Activated CD8-positive, alpha-beta T cell treated with anti-CD3 and anti-CD28 coated beads, Interleukin-2, amount 10 ng/mL, durations not matched to agents 7 days and 5 days (primary cell): ENCODE results near the gene CCDC83. TPM values are rescaled to one million over a fixed set of nuclear protein-coding genes. Genes with fewer than 3 reads are reported as not detected.

Source experiments
- ATAC-seq: fragments of 150-1000 bp; cut with Tn5 transposase; one replicate; pipeline ENCODE4 v1.10.0; 2021; ENCODE audit warnings: moderate library complexity
- CTCF ChIA-PET: fragments of 350-600 bp; sonication (Branson Sonifier 250); formaldehyde crosslinking; loops from one replicate; lab custom pipeline; 2021; ENCODE audit warnings: antibody characterized with exemption; lab: Charles Lee
- POLR2A ChIA-PET: fragments of 350-600 bp; sonication (Branson Sonifier 250); formaldehyde crosslinking; loops from one replicate; lab custom pipeline; 2021; ENCODE audit warnings: antibody characterized with exemption; lab: Charles Lee
- DNase-seq: peaks from one replicate; pipeline ENCODE4 v3.0.0-alpha.2; 2020
- H3K27ac Mint-ChIP-seq: one replicate; pipeline ENCODE4 v1.8.0; 2021; ENCODE audit warnings: mild to moderate bottlenecking, mixed read lengths
- H3K27me3 Mint-ChIP-seq: one replicate; pipeline ENCODE4 v1.8.0; 2021; ENCODE audit warnings: low read depth, mixed read lengths
- H3K36me3 Mint-ChIP-seq: one replicate; pipeline ENCODE4 v1.8.0; 2021; ENCODE audit warnings: low read depth, mixed read lengths
- H3K4me1 Mint-ChIP-seq: one replicate; pipeline ENCODE4 v1.8.0; 2021; ENCODE audit warnings: low read depth, mixed read lengths
- H3K4me3 Mint-ChIP-seq: one replicate; pipeline ENCODE4 v1.8.0; 2021; ENCODE audit warnings: mild to moderate bottlenecking, mixed read lengths
- H3K9me3 Mint-ChIP-seq: one replicate; pipeline ENCODE4 v1.8.0; 2022; ENCODE audit warnings: mixed read lengths; ENCODE audit not compliant: insufficient read depth
- total RNA-seq, 2 experiments: library from RNA; stranded (reverse); gene quantifications; one replicate each; pipeline ENCODE4 v1.2.3, GENCODE V29; 2021

The CCDC83 gene
- total RNA-seq, 2 experiments from 2014 or later: not detected

DNA sequence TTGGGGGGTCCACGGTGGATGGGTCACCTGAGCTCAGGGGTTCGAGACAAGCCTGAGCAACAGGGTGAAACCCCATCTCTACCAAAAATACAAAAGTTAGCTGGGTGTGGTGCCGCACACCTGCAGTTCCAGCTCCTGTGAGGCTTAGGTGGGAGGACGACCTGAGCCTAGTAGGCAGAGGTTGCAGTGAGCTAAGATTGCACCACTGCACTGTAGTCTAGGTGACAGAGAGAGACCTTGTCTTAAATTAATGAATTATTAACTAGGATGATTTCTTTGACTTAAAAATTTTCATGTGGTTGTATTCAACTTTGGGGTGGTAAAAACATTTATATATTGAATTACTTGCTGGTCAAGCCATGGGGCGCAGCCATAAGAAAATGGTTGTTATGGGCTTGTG lies 33.9 kb downstream of the CCDC83 start:
- ChIA-PET CTCF (no interaction called here), POLR2A (no interaction called here)
- Mint-ChIP-seq H3K9me3 (no peaks in the 10 kb centered on the region), H3K4me3 (no peak overlapping the region), H3K36me3 (no peaks in the 10 kb centered on the region), H3K27ac (no peak overlapping the region), H3K27me3 (peaks cover 8% of the 10 kb centered on the region), H3K4me1 (no peaks in the 10 kb centered on the region)
- no peak for ATAC-seq
- DNase-seq: no peak

DNA sequence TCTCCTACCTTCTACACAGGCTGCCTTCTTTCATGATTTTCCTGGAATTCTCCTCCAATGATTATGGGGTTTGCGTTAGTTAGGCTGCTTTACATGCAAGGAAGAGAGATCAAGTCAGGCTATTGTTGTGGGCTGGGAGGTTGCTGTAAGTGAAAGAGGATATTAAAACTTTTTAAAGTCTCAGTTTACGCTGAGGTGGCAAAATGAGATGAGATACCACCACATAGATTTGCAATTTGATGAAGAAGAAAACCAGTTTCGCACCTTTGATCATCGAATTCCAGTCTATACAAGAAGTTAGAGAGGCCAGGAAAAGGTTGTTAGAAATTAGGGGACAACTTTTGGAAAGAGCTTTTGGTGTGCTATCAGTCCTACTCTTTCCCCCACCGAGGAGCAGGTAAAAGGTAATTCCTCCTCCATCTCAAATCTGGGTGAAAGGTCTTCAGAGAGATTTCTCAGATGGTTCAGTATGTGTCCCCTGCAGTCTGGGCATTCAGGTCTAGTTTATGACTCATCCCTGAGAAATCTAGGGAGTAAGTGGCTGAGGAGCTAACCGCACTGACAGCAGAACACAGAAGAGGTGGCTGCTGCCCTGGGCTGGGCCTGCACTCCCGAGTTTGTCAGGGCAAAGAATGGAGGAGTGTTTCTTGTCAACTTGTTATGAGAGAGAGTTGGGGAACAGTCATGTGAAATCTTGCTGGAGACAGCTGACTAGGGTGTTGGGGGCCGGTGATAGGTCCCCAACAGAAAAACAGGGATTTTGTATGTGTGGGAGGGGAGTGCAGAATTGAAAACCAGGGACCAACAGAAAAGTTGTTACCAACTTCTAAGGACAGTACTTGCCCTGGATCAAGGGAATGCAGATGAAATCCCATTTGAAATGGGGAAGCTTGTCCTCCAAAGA lies 34.7 kb downstream of the CCDC83 start:
- Mint-ChIP-seq H3K27me3 (peaks cover 8% of the 10 kb centered on the region), H3K4me3 (no peak overlapping the region), H3K27ac (no peak overlapping the region), H3K9me3 (no peaks in the 10 kb centered on the region), H3K36me3 (no peaks in the 10 kb centered on the region), H3K4me1 (no peaks in the 10 kb centered on the region)
- POLR2A ChIA-PET: no interaction called here
- no peak for DNase-seq
- CTCF ChIA-PET: no interaction called here
- no peak for ATAC-seq

DNA sequence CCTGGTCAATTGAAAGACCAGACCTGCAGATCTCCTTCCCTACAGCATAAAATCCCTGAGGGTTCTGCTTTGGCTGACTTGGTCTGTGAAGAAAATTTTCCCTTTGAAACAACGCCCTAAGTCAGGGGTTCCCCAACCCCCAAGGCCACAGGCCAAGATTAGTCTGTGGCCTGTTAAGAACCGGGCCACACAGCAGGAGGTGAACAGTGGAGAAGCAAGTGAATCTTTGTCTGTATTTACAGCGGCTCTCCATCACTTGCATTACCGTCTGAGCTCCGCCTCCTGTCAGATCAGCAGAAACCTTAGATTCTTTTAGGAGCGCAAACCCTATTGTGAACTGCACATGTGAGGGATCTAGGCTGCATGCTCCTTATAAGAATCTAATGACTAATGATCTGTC lies 38.2 kb downstream of the CCDC83 start:
- H3K9me3 Mint-ChIP-seq: no peaks in the 10 kb centered on the region
- H3K4me1 Mint-ChIP-seq: no peaks in the 10 kb centered on the region
- no peak overlapping the region for H3K27ac Mint-ChIP-seq
- DNase-seq: no peak
- POLR2A ChIA-PET: no interaction called here
- no peak overlapping the region for H3K4me3 Mint-ChIP-seq
- no peak for ATAC-seq
- H3K27me3 Mint-ChIP-seq: peaks cover 2% of the 10 kb centered on the region
- CTCF ChIA-PET: no interaction called here
- H3K36me3 Mint-ChIP-seq: no peaks in the 10 kb centered on the region

DNA sequence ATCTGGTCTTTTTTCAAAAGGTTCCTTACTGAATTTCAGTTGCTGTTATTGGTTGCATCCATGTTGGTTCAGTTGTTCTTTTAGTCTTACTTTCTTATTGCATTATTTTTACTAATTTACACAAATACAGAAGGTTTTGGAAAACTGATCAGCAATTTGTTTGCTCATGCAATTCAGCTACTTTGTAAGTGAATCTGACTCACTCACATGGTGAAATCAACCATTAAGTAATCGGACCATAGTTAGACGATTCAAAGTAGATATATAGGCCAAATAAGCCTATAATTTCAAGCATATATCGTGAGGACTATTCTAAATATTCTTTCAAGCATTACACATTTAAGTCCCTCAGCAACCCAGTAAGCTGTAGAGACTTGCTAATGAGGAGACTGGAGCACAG lies 41.7 kb downstream of the CCDC83 start:
- H3K27me3 Mint-ChIP-seq: peaks cover 13% of the 10 kb centered on the region
- H3K36me3 Mint-ChIP-seq: no peaks in the 10 kb centered on the region
- ATAC-seq (no peak), DNase-seq (no peak)
- ChIA-PET POLR2A (no interaction called here), CTCF (no interaction called here)
- H3K4me1 Mint-ChIP-seq: no peaks in the 10 kb centered on the region
- H3K4me3 Mint-ChIP-seq: no peak overlapping the region
- no peaks in the 10 kb centered on the region for H3K9me3 Mint-ChIP-seq
- H3K27ac Mint-ChIP-seq: no peak overlapping the region

DNA sequence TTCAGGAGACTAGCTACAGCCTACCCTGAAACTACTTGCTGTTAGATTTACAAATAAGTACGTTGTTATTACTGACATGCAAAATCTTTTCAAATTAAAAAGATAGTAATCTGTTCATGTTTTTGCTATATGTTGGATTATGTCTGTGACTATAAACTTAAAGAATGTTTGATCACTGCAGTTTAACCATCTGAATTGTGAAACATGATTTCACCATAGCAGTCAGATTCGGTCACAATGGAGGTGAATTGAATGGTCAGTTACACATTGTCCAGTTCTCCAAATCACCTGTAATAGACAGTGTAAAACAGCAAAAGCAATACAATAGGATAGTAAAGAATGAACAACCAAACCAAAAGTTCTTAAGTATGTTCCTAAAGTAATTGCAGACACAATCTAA lies 43.3 kb downstream of the CCDC83 start:
- DNase-seq (no peak), ATAC-seq (no peak)
- POLR2A ChIA-PET: no interaction called here
- Mint-ChIP-seq H3K27ac (no peak overlapping the region), H3K9me3 (no peaks in the 10 kb centered on the region), H3K27me3 (peaks cover 13% of the 10 kb centered on the region), H3K36me3 (no peaks in the 10 kb centered on the region), H3K4me1 (no peaks in the 10 kb centered on the region), H3K4me3 (no peak overlapping the region)
- CTCF ChIA-PET: no interaction called here

DNA sequence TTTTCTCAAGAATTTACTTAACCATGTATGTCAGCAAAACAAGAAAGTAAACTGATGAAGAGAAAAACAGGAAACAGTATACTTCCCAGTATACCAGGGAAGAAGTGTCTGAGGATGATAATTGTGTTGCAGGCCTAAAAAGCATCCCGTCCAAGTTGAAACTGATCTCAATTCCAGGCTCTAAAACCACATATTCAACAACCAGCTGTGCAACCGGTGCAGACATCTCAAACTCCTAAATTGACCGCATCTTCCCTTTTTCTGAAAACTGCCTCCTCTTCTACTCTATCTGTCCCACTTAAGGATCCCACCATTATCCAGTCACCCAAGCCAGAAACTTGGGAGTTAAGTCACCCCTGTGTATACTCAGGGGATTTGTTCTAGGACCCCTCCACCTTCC lies 47.2 kb downstream of the CCDC83 start:
- no peak overlapping the region for H3K4me3 Mint-ChIP-seq
- H3K27me3 Mint-ChIP-seq: peaks cover 11% of the 10 kb centered on the region
- no peak overlapping the region for H3K27ac Mint-ChIP-seq
- CTCF ChIA-PET: no interaction called here
- no peaks in the 10 kb centered on the region for H3K36me3 Mint-ChIP-seq
- H3K4me1 Mint-ChIP-seq: no peaks in the 10 kb centered on the region
- ATAC-seq (no peak), DNase-seq (no peak)
- H3K9me3 Mint-ChIP-seq: no peaks in the 10 kb centered on the region
- POLR2A ChIA-PET: no interaction called here

DNA sequence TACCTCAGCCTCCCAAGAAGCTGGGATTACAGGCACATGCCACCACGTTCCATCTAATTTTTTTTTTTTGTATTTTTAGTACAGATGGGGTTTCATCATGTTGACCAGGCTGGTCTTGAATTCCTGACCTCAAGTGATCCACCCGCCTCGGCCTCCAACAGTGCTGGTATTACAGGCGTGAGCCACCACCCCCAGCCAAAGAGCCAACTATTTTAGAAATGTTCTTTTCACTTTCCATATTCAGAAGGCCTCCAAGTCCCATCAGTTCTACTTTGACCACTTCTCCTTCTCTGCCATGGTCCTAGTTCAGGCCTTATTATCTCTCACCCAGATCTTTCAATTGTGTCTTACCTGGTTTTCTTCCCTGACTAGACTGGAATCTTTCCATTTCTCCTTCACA lies 48.2 kb downstream of the CCDC83 start:
- Mint-ChIP-seq H3K36me3 (no peaks in the 10 kb centered on the region), H3K27me3 (peaks cover 10% of the 10 kb centered on the region), H3K4me1 (no peaks in the 10 kb centered on the region), H3K4me3 (no peak overlapping the region), H3K9me3 (no peaks in the 10 kb centered on the region), H3K27ac (no peak overlapping the region)
- ChIA-PET CTCF (no interaction called here), POLR2A (no interaction called here)
- no peak for DNase-seq
- no peak for ATAC-seq

DNA sequence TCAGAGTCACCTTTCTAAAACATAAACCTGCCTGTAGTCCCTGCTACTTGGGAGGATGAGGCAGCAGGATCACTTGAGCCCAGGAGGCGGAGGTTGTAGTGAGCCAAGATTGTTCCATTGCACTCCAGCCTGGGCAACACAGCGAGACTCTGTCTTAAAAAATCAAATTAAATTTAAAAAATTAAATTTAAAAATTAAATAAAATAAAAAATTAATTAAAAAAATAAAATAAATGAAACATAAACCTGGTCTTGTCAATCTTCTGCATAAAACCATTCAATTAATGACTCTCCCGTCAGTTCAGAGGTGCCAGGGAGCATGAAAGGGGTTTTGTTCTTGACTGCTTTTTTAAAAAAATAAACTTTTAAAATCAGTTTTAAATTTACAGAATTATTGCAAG lies 48.6 kb downstream of the CCDC83 start:
- ATAC-seq: no peak
- POLR2A ChIA-PET: no interaction called here
- CTCF ChIA-PET: no interaction called here
- DNase-seq: no peak
- Mint-ChIP-seq H3K9me3 (no peaks in the 10 kb centered on the region), H3K4me1 (no peaks in the 10 kb centered on the region), H3K4me3 (no peak overlapping the region), H3K27me3 (peaks cover 6% of the 10 kb centered on the region), H3K27ac (no peak overlapping the region), H3K36me3 (no peaks in the 10 kb centered on the region)

DNA sequence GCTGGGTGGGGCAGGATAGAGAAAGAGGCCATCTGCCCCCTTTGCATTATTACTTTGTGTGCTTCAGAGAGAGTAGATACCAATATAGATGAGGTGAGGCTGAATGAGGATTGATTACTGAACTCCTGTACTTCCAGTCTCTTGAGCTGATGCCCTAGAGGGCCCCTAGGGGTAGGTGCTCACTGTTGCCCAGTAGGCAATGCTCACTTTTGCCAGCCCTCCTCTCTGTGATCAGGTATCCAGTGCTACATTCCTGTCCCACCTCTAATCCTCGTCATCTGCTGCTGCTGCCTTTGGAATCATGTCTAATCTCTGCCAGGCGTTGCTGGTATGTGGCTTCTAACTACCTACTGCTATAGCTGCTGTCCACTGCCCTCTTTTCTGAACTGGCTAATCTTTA lies 57.2 kb downstream of the CCDC83 start:
- no peak overlapping the region for H3K27ac Mint-ChIP-seq
- no peak for DNase-seq
- CTCF ChIA-PET: no interaction called here
- H3K27me3 Mint-ChIP-seq: peaks cover 3% of the 10 kb centered on the region
- H3K4me1 Mint-ChIP-seq: no peaks in the 10 kb centered on the region
- no peaks in the 10 kb centered on the region for H3K9me3 Mint-ChIP-seq
- no peak for ATAC-seq
- POLR2A ChIA-PET: no interaction called here
- H3K4me3 Mint-ChIP-seq: no peak overlapping the region
- no peaks in the 10 kb centered on the region for H3K36me3 Mint-ChIP-seq

DNA sequence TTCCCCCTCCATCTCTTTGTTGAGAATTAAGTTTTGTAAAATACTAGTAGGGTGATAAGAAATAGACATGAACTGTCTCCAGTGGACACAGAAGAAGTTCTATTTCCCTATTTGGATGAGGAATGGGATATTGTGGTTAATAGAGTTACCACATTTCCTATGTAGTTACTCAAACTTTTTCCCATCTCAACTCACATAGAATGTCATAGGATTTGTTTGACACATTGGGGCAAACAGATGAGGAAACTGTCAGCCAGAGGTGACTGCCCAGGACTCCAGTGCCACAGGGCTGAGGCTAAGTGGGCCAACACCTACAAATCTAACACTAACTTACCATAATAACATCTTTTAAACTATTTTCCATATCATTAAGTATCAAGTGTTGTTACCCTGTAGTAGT lies 58.3 kb downstream of the CCDC83 start:
- no peak for ATAC-seq
- Mint-ChIP-seq H3K4me1 (no peaks in the 10 kb centered on the region), H3K27ac (no peak overlapping the region), H3K27me3 (peaks cover 3% of the 10 kb centered on the region), H3K4me3 (no peak overlapping the region), H3K36me3 (no peaks in the 10 kb centered on the region), H3K9me3 (no peaks in the 10 kb centered on the region)
- ChIA-PET POLR2A (no interaction called here), CTCF (no interaction called here)
- DNase-seq: no peak

DNA sequence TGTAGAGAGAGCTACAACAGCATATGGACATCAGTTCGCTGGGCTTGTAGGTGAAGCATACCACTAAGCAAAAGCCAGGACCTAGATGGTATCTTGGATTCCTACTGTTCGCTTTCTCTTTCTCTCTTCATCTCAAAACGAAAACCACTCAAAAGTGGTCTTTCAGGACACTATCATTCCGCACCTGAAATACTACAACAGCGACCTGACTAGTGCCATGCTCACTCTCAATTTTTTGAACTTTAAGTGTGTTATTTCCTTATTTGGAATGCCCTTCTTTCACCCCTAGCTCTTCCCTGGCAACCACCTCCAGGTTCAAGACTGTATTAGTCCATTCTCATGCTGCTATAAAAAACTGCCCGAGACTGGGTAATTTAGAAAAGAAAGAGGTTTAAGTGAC lies 59.2 kb downstream of the CCDC83 start:
- DNase-seq (no peak), ATAC-seq (no peak)
- Mint-ChIP-seq H3K4me3 (no peak overlapping the region), H3K4me1 (no peaks in the 10 kb centered on the region), H3K27me3 (peaks cover 3% of the 10 kb centered on the region), H3K9me3 (no peaks in the 10 kb centered on the region), H3K36me3 (no peaks in the 10 kb centered on the region), H3K27ac (no peak overlapping the region)
- ChIA-PET POLR2A (no interaction called here), CTCF (no interaction called here)

DNA sequence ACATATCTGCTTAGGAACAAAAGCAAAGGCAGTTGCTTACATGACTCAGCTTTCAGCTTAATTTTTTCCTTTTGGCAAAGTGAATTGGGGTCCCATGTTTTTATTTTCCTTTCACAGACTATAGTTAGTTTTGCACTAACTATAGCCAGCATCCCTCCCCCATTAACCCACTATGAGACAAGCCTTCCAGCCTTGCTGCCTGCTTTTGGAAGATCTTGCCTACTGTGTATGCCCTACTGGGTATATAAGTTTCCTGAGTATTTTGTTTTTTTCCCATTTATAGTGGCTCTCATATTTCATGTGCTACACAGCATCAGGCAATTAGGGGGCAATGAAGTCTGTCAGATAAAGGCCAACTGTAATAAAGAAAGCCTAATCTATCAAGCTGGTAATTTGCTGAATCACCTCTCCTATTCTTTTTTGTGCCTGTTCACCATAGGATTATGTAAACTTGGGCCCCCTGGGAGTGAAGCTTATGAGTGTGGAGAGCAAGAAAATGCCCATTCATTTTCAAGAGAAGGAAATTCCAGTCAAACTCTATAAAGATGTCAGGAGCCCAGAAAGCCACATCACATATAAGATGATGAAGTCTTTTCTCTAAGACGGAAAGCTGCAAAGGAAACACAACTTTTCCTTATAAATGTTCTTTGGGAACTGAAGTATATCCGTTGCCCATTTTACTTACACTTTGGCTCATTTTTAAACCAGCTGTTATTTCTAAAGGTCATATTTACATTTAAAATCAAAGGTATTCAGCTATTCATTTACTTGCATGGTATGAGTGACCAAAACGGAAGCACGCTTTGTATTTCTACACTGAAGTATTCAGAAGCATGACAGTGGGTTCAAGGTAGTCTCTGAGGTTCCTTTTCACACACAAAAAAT lies 64.0 kb downstream of the CCDC83 start:
- CTCF ChIA-PET: interaction anchor here (1.2 kb wide), 1 partner anchor 275 kb away, joined by 3 read pairs; no protein-coding TSS in a partner anchor
- Mint-ChIP-seq H3K9me3 (no peaks in the 10 kb centered on the region), H3K36me3 (no peaks in the 10 kb centered on the region), H3K4me3 (no peak overlapping the region), H3K27ac (no peak overlapping the region), H3K27me3 (no peaks in the 10 kb centered on the region), H3K4me1 (no peaks in the 10 kb centered on the region)
- ATAC-seq: no peak
- POLR2A ChIA-PET: no interaction called here
- no peak for DNase-seq
